HL-60 (cell line): ENCODE data around the gene NT5DC3.

Source experiments
- CTCF ChIP-seq: IDR thresholded peaks from one replicate; pipeline ENCODE4 v1.5.1; 2011; ENCODE audit warnings: low read length, control low read depth, inconsistent platforms; ENCODE audit not compliant: insufficient read depth
- POLR2AphosphoS5 ChIP-seq: IDR thresholded peaks from 2 replicates; pipeline ENCODE4 v1.6.1; 2012; ENCODE audit warnings: low read depth

DNA sequence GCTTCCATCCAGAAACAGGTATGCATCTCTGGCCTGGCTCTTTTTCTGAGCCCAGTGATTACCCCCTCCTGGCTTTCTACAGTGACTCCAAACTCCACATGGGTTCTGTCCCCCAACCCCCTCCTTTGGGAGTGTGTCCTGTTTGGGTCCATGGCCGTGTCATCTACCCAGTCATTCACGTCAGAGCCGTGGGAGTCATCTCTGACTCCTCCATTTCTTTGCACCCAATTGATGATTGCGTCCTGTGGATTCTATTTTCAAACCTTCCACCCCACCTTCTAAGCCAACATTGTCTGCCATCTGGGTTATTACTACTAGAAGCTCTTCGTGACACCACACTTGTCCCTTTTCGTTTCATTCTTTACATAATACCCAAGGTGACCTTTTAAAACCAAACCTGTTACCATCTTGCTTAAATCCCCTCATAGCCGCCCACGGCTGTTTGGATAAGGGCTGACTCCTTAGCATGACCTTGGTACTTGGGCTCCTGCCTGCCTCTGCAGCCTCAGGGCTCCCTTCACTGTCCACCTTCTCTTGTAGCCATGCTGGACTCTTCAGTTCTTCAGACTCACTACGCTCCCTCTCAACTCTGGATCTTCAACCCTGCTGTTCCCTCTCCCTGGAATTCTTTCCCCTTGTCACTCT is 38.1 kb upstream of the NT5DC3 start:
- no peak for TF ChIP-seq CTCF
- no peak for TF ChIP-seq POLR2AphosphoS5
